NCI-H187 (cell line): ENCODE measurements around the gene PRKG2.

Source experiments
- DNase-seq, 2 experiments: peaks; one replicate each; lab custom pipeline; 2025; lab: John Stamatoyannopoulos, UW

PRKG2 gene

GRCh38 chr4:81093720-81094401 lies 121.2 kb downstream of the PRKG2 start:
- DNase-seq: no peak

- DNase-seq: no peak
Measured at GRCh38 chr4:81085979-81086378, 129.0 kb downstream of the PRKG2 start.

- no peak for DNase-seq
Measured at GRCh38 chr4:81085291-81085690, 129.7 kb downstream of the PRKG2 start.

- DNase-seq: no peak
Measured at GRCh38 chr4:81084634-81085033, 130.4 kb downstream of the PRKG2 start.

- no peak for DNase-seq
Measured at GRCh38 chr4:81084029-81084428, 131.0 kb downstream of the PRKG2 start.

GRCh38 chr4:81081156-81081555 lies 133.9 kb downstream of the PRKG2 start:
- no peak for DNase-seq

- no peak for DNase-seq
Measured at GRCh38 chr4:81071013-81071412, 144.0 kb downstream of the PRKG2 start.

GRCh38 chr4:81069706-81070331 lies 145.2 kb downstream of the PRKG2 start:
- peak; percentile 71 to 92 for DNase-seq

GRCh38 chr4:81065446-81065845 lies 149.6 kb downstream of the PRKG2 start:
- DNase-seq: no peak

GRCh38 chr4:81062001-81062400 lies 153.0 kb downstream of the PRKG2 start:
- DNase-seq: no peak

GRCh38 chr4:81061344-81061730 lies 153.7 kb downstream of the PRKG2 start:
- no peak for DNase-seq

GRCh38 chr4:81060587-81061343 lies 154.3 kb downstream of the PRKG2 start:
- DNase-seq: no peak

GRCh38 chr4:81058621-81059020 lies 156.4 kb downstream of the PRKG2 start:
- no peak for DNase-seq

GRCh38 chr4:81052119-81053068 lies 162.6 kb downstream of the PRKG2 start:
- peak; percentile 15 to 55 for DNase-seq

- no peak for DNase-seq
Measured at GRCh38 chr4:81049907-81050306, 165.1 kb downstream of the PRKG2 start.

GRCh38 chr4:81049330-81049729 lies 165.7 kb downstream of the PRKG2 start:
- no peak for DNase-seq

- no peak for DNase-seq
Measured at GRCh38 chr4:81042578-81043365, 172.2 kb downstream of the PRKG2 start.

- DNase-seq: peak; percentile 17 to 37
Measured at GRCh38 chr4:81040012-81040659, 174.9 kb downstream of the PRKG2 start.

GRCh38 chr4:81039351-81039972 lies 175.6 kb downstream of the PRKG2 start:
- no peak for DNase-seq
